DND-41 (cell line): ENCODE results near the gene MBD3.

Source experiments
- CTCF ChIP-seq: IDR thresholded peaks from 2 replicates; pipeline ENCODE4 v1.5.1; 2012; ENCODE audit warnings: borderline replicate concordance, low read length, moderate library complexity, mild to moderate bottlenecking; ENCODE audit not compliant: poor library complexity, severe bottlenecking; ENCODE audit errors: extremely low read depth
- EZH2 ChIP-seq: IDR thresholded peaks from 3 replicates; pipeline ENCODE4 v1.6.1; 2012; ENCODE audit warnings: borderline replicate concordance, low read depth, mild to moderate bottlenecking, moderate library complexity, low read length, inconsistent platforms; ENCODE audit not compliant: severe bottlenecking

DNA sequence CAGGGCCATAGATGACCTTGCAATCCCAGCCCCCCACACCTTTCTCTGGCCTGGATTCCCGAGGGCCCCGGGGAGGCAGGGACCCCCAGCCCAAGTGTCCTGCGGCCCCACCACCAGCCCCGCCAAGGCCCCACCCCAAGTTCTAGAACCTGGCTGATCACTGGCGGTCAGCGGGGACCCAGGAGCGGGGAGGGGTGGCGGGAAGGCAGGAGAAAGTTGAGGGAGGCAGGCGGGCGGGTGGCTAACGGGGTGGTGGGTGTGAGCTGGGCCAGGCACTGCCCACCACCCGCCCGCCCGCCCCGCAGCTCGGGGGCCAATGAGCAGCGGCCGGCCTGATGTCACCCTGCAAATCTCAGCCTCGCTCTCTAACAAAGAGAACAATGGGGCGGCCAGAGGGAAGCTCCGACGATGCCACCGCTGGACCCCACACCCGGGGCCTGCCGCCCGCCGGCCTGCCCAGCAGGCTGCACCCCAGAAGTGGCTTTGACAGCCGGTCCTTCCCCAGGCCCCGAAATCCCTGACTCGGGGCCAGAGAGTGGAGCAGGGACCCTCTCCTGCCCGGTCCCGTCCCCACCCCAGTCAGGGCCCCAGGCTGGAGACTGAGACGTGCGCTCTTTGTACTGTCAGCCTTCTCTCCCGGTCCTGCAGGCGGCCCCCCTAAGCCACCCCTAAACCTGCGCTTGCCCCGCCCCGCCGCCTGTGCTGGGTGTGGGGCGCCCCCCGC is 26.1 kb downstream of the MBD3 start:
- no peak for TF ChIP-seq CTCF
- TF ChIP-seq EZH2, result no peak
